H1 (cell line): ENCODE results near the gene WDFY4. TPM values are rescaled to one million over a fixed set of nuclear protein-coding genes. Genes with fewer than 3 reads are reported as not detected.

Experiments used
- CTCF ChIA-PET: fragments of 300-600 bp; sonication (Branson Sonifier 250); formaldehyde crosslinking; loops from one replicate; lab custom pipeline; 2021; ENCODE audit not compliant: partially characterized antibody; lab: Charles Lee
- POLR2A ChIA-PET: fragments of 300-600 bp; sonication (Branson Sonifier 250); formaldehyde crosslinking; loops from one replicate; lab custom pipeline; 2021; ENCODE audit warnings: inconsistent platforms; ENCODE audit not compliant: partially characterized antibody; lab: Charles Lee
- DNase-seq, 2 experiments: peaks; one replicate each; pipeline versions ENCODE4 v3.0.0 to v3.0.0-alpha.2; 2010 to 2022; ENCODE audit warnings: low spot score in 2 of 2, low read depth in 1 of 2, mixed read lengths in 1 of 2
- FAIRE-seq: peaks from 2 replicates; lab custom pipeline; 2011; peaks lifted over from hg19 to GRCh38; lab: Jason Lieb, UNC
- H2AFZ ChIP-seq: 2 replicates; pipeline ENCODE4 v1.8.1; 2012; ENCODE audit warnings: low read length, inconsistent platforms
- H2AK5ac ChIP-seq: 2 replicates; pipeline ENCODE4 v1.6.1; 2013; ENCODE audit warnings: low read depth, low read length
- H2BK120ac ChIP-seq: replicated peaks from 2 replicates; pipeline ENCODE3; 2013; ENCODE audit warnings: low read depth, low read length, inconsistent platforms
- H2BK12ac ChIP-seq: 2 replicates; pipeline ENCODE4 v1.6.1; 2013; ENCODE audit warnings: low read depth, low read length
- H2BK15ac ChIP-seq: 2 replicates; pipeline ENCODE4 v1.6.1; 2013; ENCODE audit warnings: low read length
- H2BK20ac ChIP-seq: 2 replicates; pipeline ENCODE4 v1.6.1; 2013; ENCODE audit warnings: low read length
- H2BK5ac ChIP-seq: 2 replicates; pipeline ENCODE4 v1.6.1; 2013; ENCODE audit warnings: low read depth, low read length
- H3K14ac ChIP-seq: 2 replicates; pipeline ENCODE4 v1.6.1; 2013; ENCODE audit warnings: inconsistent platforms; ENCODE audit not compliant: insufficient read length
- H3K18ac ChIP-seq: 2 replicates; pipeline ENCODE4 v1.6.1; 2013; ENCODE audit warnings: low read length; ENCODE audit errors: extremely low read depth
- H3K23ac ChIP-seq: 2 replicates; pipeline ENCODE4 v1.6.1; 2013; ENCODE audit warnings: inconsistent platforms; ENCODE audit not compliant: insufficient read length
- H3K23me2 ChIP-seq: 2 replicates; pipeline ENCODE4 v1.6.1; 2013; ENCODE audit warnings: low read depth, low read length
- H3K27ac ChIP-seq: 2 replicates; pipeline ENCODE4 v1.6.1; 2011; ENCODE audit warnings: low read depth, low read length, inconsistent platforms
- H3K27me3 ChIP-seq, 4 experiments: replicated peaks in 1 of 4; 1 replicate in 1 of 4; 2 replicates in 3 of 4; pipeline versions ENCODE4 v1.6.1 to v1.8.1; 2011 to 2013; ENCODE audit warnings: low read length in 3 of 4, mild to moderate bottlenecking in 3 of 4, inconsistent platforms in 2 of 4, mixed read lengths in 2 of 4, moderate library complexity in 1 of 4; ENCODE audit not compliant: control insufficient read depth in 3 of 4, insufficient read depth in 3 of 4; ENCODE audit errors: extremely low read depth in 1 of 4
- H3K36me3 ChIP-seq, 4 experiments: 2 replicates each; pipeline versions ENCODE4 v1.6.1 to v1.8.1; 2011 to 2013; ENCODE audit warnings: mild to moderate bottlenecking in 4 of 4, low read length in 3 of 4, moderate library complexity in 2 of 4, control low read depth in 1 of 4, inconsistent platforms in 1 of 4; ENCODE audit not compliant: insufficient read depth in 4 of 4, control insufficient read depth in 2 of 4
- H3K4ac ChIP-seq: replicated peaks from 2 replicates; pipeline ENCODE3; 2013; ENCODE audit warnings: low read length, low read depth, mixed read lengths, inconsistent platforms; ENCODE audit not compliant: insufficient read length
- H3K4me1 ChIP-seq, 4 experiments: replicated peaks in 1 of 4; 1 replicate in 1 of 4; 2 replicates in 3 of 4; pipeline versions ENCODE4 v1.6.1 to v1.8.1; 2011 to 2013; ENCODE audit warnings: low read length in 3 of 4, inconsistent platforms in 2 of 4, mixed read lengths in 1 of 4; ENCODE audit not compliant: insufficient read depth in 4 of 4, control insufficient read depth in 3 of 4
- H3K4me2 ChIP-seq, 2 experiments: 2 replicates each; pipeline versions ENCODE4 v1.6.1 to v1.8.1; 2011 to 2013; ENCODE audit warnings: low read depth in 2 of 2, low read length in 2 of 2, control low read depth in 1 of 2, inconsistent platforms in 1 of 2, mild to moderate bottlenecking in 1 of 2; ENCODE audit not compliant: insufficient read depth in 1 of 2
- H3K4me3 ChIP-seq, 4 experiments: fragments of 200-600, 300-600 bp in 1 of 4; sonication (generic), shearing (Covaris generic), sonication (Bioruptor Twin) in 1 of 4; 2 replicates each; pipeline versions ENCODE4 v1.5.1 to v1.8.1; 2011 to 2016; ENCODE audit warnings: low read length in 4 of 4, low read depth in 3 of 4, control low read depth in 2 of 4, inconsistent platforms in 2 of 4, mild to moderate bottlenecking in 2 of 4, mixed read lengths in 1 of 4, moderate library complexity in 1 of 4; ENCODE audit not compliant: insufficient read depth in 2 of 4; ENCODE audit errors: extremely low read depth in 1 of 4
- H3K56ac ChIP-seq: replicated peaks from 2 replicates; pipeline ENCODE3; 2013; ENCODE audit warnings: low read depth, mild to moderate bottlenecking, mixed read lengths, low read length, inconsistent platforms; ENCODE audit not compliant: insufficient read length
- H3K79me1 ChIP-seq: 2 replicates; pipeline ENCODE4 v1.6.1; 2013; ENCODE audit warnings: low read depth, low read length, control low read depth
- H3K79me2 ChIP-seq, 2 experiments: 2 replicates each; pipeline versions ENCODE4 v1.6.1 to v1.8.1; 2012 to 2013; ENCODE audit warnings: low read length in 2 of 2, mild to moderate bottlenecking in 2 of 2, inconsistent platforms in 1 of 2; ENCODE audit not compliant: insufficient read depth in 2 of 2, control insufficient read depth in 1 of 2
- H3K9ac ChIP-seq, 4 experiments: replicated peaks in 1 of 4; 1 replicate in 1 of 4; 2 replicates in 3 of 4; pipeline versions ENCODE4 v1.6.1 to v1.8.1; 2011 to 2013; ENCODE audit warnings: low read depth in 3 of 4, low read length in 3 of 4, control low read depth in 2 of 4, mild to moderate bottlenecking in 2 of 4, moderate library complexity in 2 of 4, inconsistent platforms in 1 of 4; ENCODE audit errors: extremely low read depth in 1 of 4
- H3K9me3 ChIP-seq, 2 experiments: 2 replicates each; pipeline versions ENCODE4 v1.6.1 to v1.8.1; 2012 to 2013; ENCODE audit warnings: mild to moderate bottlenecking in 2 of 2, moderate library complexity in 2 of 2, control low read depth in 1 of 2, inconsistent platforms in 1 of 2, low read depth in 1 of 2, low read length in 1 of 2, mixed read lengths in 1 of 2; ENCODE audit not compliant: insufficient read depth in 2 of 2
- H4K20me1 ChIP-seq, 2 experiments: replicated peaks in 1 of 2; 2 replicates each; pipeline versions ENCODE3 to v1.8.1; 2011 to 2013; ENCODE audit warnings: inconsistent platforms in 2 of 2, low read length in 2 of 2, mild to moderate bottlenecking in 1 of 2; ENCODE audit not compliant: insufficient read depth in 2 of 2, control insufficient read depth in 1 of 2
- H4K5ac ChIP-seq: 2 replicates; pipeline ENCODE4 v1.6.1; 2013; ENCODE audit warnings: low read length, low read depth, mixed read lengths, inconsistent platforms; ENCODE audit not compliant: insufficient read length
- H4K8ac ChIP-seq: 2 replicates; pipeline ENCODE4 v1.8.0; 2013; ENCODE audit warnings: mild to moderate bottlenecking, moderate library complexity, low read length, inconsistent platforms; ENCODE audit not compliant: insufficient read depth; ENCODE audit errors: extremely low read depth
- H4K91ac ChIP-seq: replicated peaks from 2 replicates; pipeline ENCODE3; 2013; ENCODE audit warnings: low read length, mixed read lengths, inconsistent platforms; ENCODE audit not compliant: insufficient read length
- CHD2 ChIP-seq: IDR thresholded peaks from 2 replicates; pipeline ENCODE4 v1.6.1; 2012; ENCODE audit warnings: low read length, improper control_type of control experiment
- RFX5 ChIP-seq: IDR thresholded peaks from 2 replicates; pipeline ENCODE4 v1.6.1; 2011; ENCODE audit warnings: low read depth, low read length, improper control_type of control experiment, borderline replicate concordance
- SIN3A ChIP-seq, 2 experiments: IDR thresholded peaks in 1 of 2; conservative IDR thresholded peaks in 1 of 2; 2 replicates each; pipeline ENCODE4 v1.6.1; 2011 to 2012; ENCODE audit warnings: low read length in 2 of 2, improper control_type of control experiment in 1 of 2, low read depth in 1 of 2, mild to moderate bottlenecking in 1 of 2
- WGBS, 2 experiments: shearing (Covaris generic) in 1 of 2; methylation state at CpG; one replicate each; pipeline versions ENCODE4 v1.1.6 to v1.1.7; 2013 to 2015; ENCODE audit warnings: low lambda C conversion rate in 2 of 2, mixed read lengths in 2 of 2, inconsistent platforms in 1 of 2, low coverage in 1 of 2, missing lambda C conversion rate in 1 of 2; ENCODE audit not compliant: insufficient replicate concordance in 2 of 2, insufficient coverage in 1 of 2, insufficient read length in 1 of 2; ENCODE audit errors: extremely low coverage in 1 of 2, missing lambda C conversion rate in 1 of 2; 5-methylcytosine and 5-hydroxymethylcytosine counted together
- polyA plus RNA-seq, 7 experiments: library from polyadenylated mRNA; depleted of rRNA in 3 of 7; stranded (reverse) in 5 of 7; unstranded in 2 of 7; fragments of >200 nt in 5 of 7; fragments of 200-250 nt in 2 of 7; gene quantifications; 1 replicate in 5 of 7; 2 replicates in 1 of 7; 4 replicates in 1 of 7; pipeline versions ENCODE4 v1.2.1 to v1.2.3, GENCODE V29; 2011 to 2013; ENCODE audit warnings: missing spikeins in 2 of 7, mixed read lengths in 2 of 7
- total RNA-seq: library from RNA; stranded (reverse); fragmentation: NEBNext Ultra II Directional; extraction: Animal tissue kit (Norgen Biotek cat#: 25700); gene quantifications from 2 replicates; pipeline ENCODE4 v1.2.1, GENCODE V29; 2021

The WDFY4 gene
- total and polyA plus RNA-seq, 2 of the 8 experiments (the other 6 are each of a cell fraction or from before 2014, with no cell fraction given), result not detected

- no peaks in the 10 kb centered on the region for H3K9me3 ChIP-seq
- no peak for TF ChIP-seq RFX5
- no peak for TF ChIP-seq CHD2
- no peak for TF ChIP-seq SIN3A (conservative IDR thresholded peaks at IDR 0.05 in 1 of 2, IDR thresholded peaks at IDR 0.05 in 1 of 2; ENCODE audit: low read depth in 1 of 2, low read length in 2 of 2)
- H3K4me2 ChIP-seq, result no peak overlapping the region
- no peaks in the 10 kb centered on the region for H3K23me2 ChIP-seq
- no peak overlapping the region for H2BK120ac ChIP-seq
- FAIRE-seq, result no peak
- ChIA-PET POLR2A (no interaction called here), CTCF (interaction anchor here (1.2 kb wide), 2 partner anchors 29 to 132 kb away, joined by 3 to 4 read pairs; no protein-coding TSS in a partner anchor)
- no peaks in the 10 kb centered on the region for H3K27me3 ChIP-seq
- no peak overlapping the region for H3K4ac ChIP-seq
- no peak overlapping the region for H2BK12ac ChIP-seq
- DNase-seq, result no peak
- H4K5ac ChIP-seq, result no peak overlapping the region
- no peak overlapping the region for H2AFZ ChIP-seq
- no peaks in the 10 kb centered on the region for H3K79me2 ChIP-seq
- no peaks in the 10 kb centered on the region; a peak in 1 of 7 replicates for H3K4me1 ChIP-seq
- no peak overlapping the region for H3K14ac ChIP-seq
- no peaks in the 10 kb centered on the region for H3K79me1 ChIP-seq
- no peak overlapping the region for H4K91ac ChIP-seq
- H4K20me1 ChIP-seq, result no peaks in the 10 kb centered on the region
- H2BK20ac ChIP-seq, result no peak overlapping the region
- no peak overlapping the region for H2BK5ac ChIP-seq
- no peak overlapping the region for H3K4me3 ChIP-seq
- no peak overlapping the region for H3K56ac ChIP-seq
- H3K9ac ChIP-seq, result no peak overlapping the region
- no peak overlapping the region for H3K18ac ChIP-seq
- no peak overlapping the region for H2AK5ac ChIP-seq
- 89% methylated on average over 8 of the region's 8 CpGs; no CpG with 5 or more reads in 1 of the 2 experiments for WGBS, 2 experiments
- no peaks in the 10 kb centered on the region for H3K36me3 ChIP-seq
- H3K27ac ChIP-seq, result no peak overlapping the region
- H3K23ac ChIP-seq, result no peak overlapping the region
- no peak overlapping the region; the same call in 1 of the 2 replicates for H4K8ac ChIP-seq
- no peak overlapping the region for H2BK15ac ChIP-seq
Observed at GRCh38 chr10:48790457-48791044, 105.9 kb downstream of the WDFY4 start.
